GM12878 (cell line): ENCODE data around the gene TMC6. TPM values are rescaled to one million over a fixed set of nuclear protein-coding genes. Genes with fewer than 3 reads are reported as not detected.
A peak's percentile ranks its signal among the peaks of the same experiment; 100 is the strongest.

ENCODE experiments used
- ATAC-seq: fragments of 200-7000 bp; cut with Tn5 transposase; 3 replicates; pipeline ENCODE4 v1.9.1; 2020; ENCODE audit warnings: mild to moderate bottlenecking, moderate library complexity
- BruUV-seq: library from RNA; stranded (reverse); fragments of 400-500 nt; replicated peaks from 2 replicates; lab custom pipeline; 2021; lab: Mats Ljungman, UMichigan
- CTCF ChIA-PET: fragments of 300-600 bp; sonication (Branson Sonifier 250); formaldehyde crosslinking; extraction: SDS; loops from one replicate; lab custom pipeline; 2021; ENCODE audit warnings: inconsistent platforms; lab: Yijun Ruan, JAX
- POLR2A ChIA-PET: fragments of 350-600 bp; formaldehyde crosslinking; extraction: SDS; loops from one replicate; lab custom pipeline; 2021; ENCODE audit warnings: inconsistent platforms; lab: Charles Lee
- RAD21 ChIA-PET: fragments of 300-600 bp; sonication (Branson Sonifier 250); formaldehyde crosslinking; loops from one replicate; lab custom pipeline; 2023; ENCODE audit warnings: antibody characterized with exemption; ENCODE audit not compliant: unreplicated experiment; lab: Charles Lee
- SMC1A ChIA-PET: fragments of 300-600 bp; sonication (Branson Sonifier 250); formaldehyde crosslinking; loops from one replicate; lab custom pipeline; 2023; ENCODE audit not compliant: unreplicated experiment, uncharacterized antibody; lab: Charles Lee
- DNase-seq: peaks from one replicate; pipeline ENCODE4 v3.0.0-alpha.2; 2011; ENCODE audit warnings: low read depth, low spot score
- FAIRE-seq: peaks from 3 replicates; lab custom pipeline; 2011; peaks lifted over from hg19 to GRCh38; lab: Jason Lieb, UNC
- H2AFZ ChIP-seq: 2 replicates; pipeline ENCODE4 v1.6.0; 2011; ENCODE audit warnings: low read depth, low read length, control low read depth; ENCODE audit not compliant: control insufficient read depth
- H3K27ac ChIP-seq: 2 replicates; pipeline ENCODE4 v1.5.1; 2011; ENCODE audit warnings: control low read depth; ENCODE audit not compliant: control insufficient read depth, insufficient read depth
- H3K27me3 ChIP-seq, 2 experiments: replicated peaks in 1 of 2; 2 replicates each; pipeline versions ENCODE4 v1.6.0 to v1.6.1; 2011; ENCODE audit warnings: low read length in 1 of 2; ENCODE audit not compliant: control insufficient read depth in 2 of 2, insufficient read depth in 2 of 2
- H3K36me3 ChIP-seq, 2 experiments: 2 replicates each; pipeline ENCODE4 v1.5.1; 2011; ENCODE audit warnings: low read length in 1 of 2; ENCODE audit not compliant: control insufficient read depth in 2 of 2, insufficient read depth in 2 of 2
- H3K4me1 ChIP-seq: 2 replicates; pipeline ENCODE4 v1.6.1; 2011; ENCODE audit warnings: mild to moderate bottlenecking, low read length, moderate library complexity, mixed read lengths; ENCODE audit not compliant: control insufficient read depth, insufficient read depth
- H3K4me2 ChIP-seq: 2 replicates; pipeline ENCODE4 v1.6.0; 2011; ENCODE audit warnings: control low read depth; ENCODE audit not compliant: control insufficient read depth, insufficient read depth
- H3K4me3 ChIP-seq: fragments of 200-600 bp; sonication (generic); 2 replicates; pipeline ENCODE4 v1.5.1; 2016
- H3K79me2 ChIP-seq: 2 replicates; pipeline ENCODE4 v1.6.0; 2011; ENCODE audit warnings: low read length; ENCODE audit not compliant: control insufficient read depth, insufficient read depth
- H3K9ac ChIP-seq: 2 replicates; pipeline ENCODE4 v1.8.0; 2011; ENCODE audit warnings: low read length, control low read depth, mixed read lengths; ENCODE audit not compliant: control insufficient read depth, insufficient read depth
- H3K9me3 ChIP-seq: replicated peaks from 3 replicates; pipeline ENCODE4 v1.5.1; 2011; ENCODE audit warnings: mild to moderate bottlenecking, low read length; ENCODE audit not compliant: control insufficient read depth, insufficient read depth
- H4K20me1 ChIP-seq: 2 replicates; pipeline ENCODE4 v1.6.0; 2011; ENCODE audit not compliant: control insufficient read depth, insufficient read depth
- CHD4 ChIP-seq: fragments of 200-600 bp; sonication (generic); IDR thresholded peaks from 2 replicates; pipeline ENCODE4 v1.6.1; 2016; ENCODE audit warnings: mild to moderate bottlenecking
- CREM ChIP-seq: IDR thresholded peaks from 2 replicates; pipeline ENCODE4 v1.6.1; 2014; ENCODE audit warnings: antibody characterized with exemption, low read depth
- EZH2 ChIP-seq: IDR thresholded peaks from 2 replicates; pipeline ENCODE4 v1.6.1; 2012; ENCODE audit warnings: low read depth, mild to moderate bottlenecking, control low read depth, inconsistent platforms, low read length, borderline replicate concordance; ENCODE audit not compliant: control insufficient read depth
- FOXK2 ChIP-seq: fragments of 450-650 bp; IDR thresholded peaks from 2 replicates; pipeline ENCODE4 v1.6.1; 2017; ENCODE audit warnings: mild to moderate bottlenecking, moderate library complexity
- FOXM1 ChIP-seq: IDR thresholded peaks from 2 replicates; pipeline ENCODE4 v1.6.1; 2012; ENCODE audit warnings: low read depth, mild to moderate bottlenecking, inconsistent platforms, low read length, moderate library complexity
- IKZF2 ChIP-seq, 2 experiments: fragments of 450-650 bp; IDR thresholded peaks; 2 replicates each; pipeline ENCODE4 v1.6.1; 2017; ENCODE audit warnings: mild to moderate bottlenecking in 2 of 2, moderate library complexity in 2 of 2
- MYB ChIP-seq: fragments of 150-350 bp; IDR thresholded peaks from 2 replicates; pipeline ENCODE4 v1.6.1; 2014; ENCODE audit warnings: mild to moderate bottlenecking, low read depth, low read length, borderline replicate concordance
- NBN ChIP-seq: fragments of 450-650 bp; IDR thresholded peaks from 2 replicates; pipeline ENCODE4 v1.6.1; 2016
- RAD51 ChIP-seq: fragments of 450-650 bp; IDR thresholded peaks from 2 replicates; pipeline ENCODE4 v1.6.1; 2016; ENCODE audit warnings: moderate library complexity, mild to moderate bottlenecking, inconsistent platforms
- RCOR1 ChIP-seq: conservative IDR thresholded peaks from 2 replicates; pipeline ENCODE4 v1.6.1; 2012; ENCODE audit warnings: low read depth, low read length, improper control_type of control experiment
- SRF ChIP-seq, 2 experiments: IDR thresholded peaks; 2 replicates each; pipeline ENCODE4 v1.6.1; 2011; ENCODE audit warnings: low read depth in 2 of 2, low read length in 2 of 2, mild to moderate bottlenecking in 1 of 2, moderate library complexity in 1 of 2
- TCF7 ChIP-seq: IDR thresholded peaks from 2 replicates; pipeline ENCODE4 v1.6.1; 2014; ENCODE audit warnings: antibody characterized with exemption, borderline replicate concordance
- ZNF274 ChIP-seq: IDR thresholded peaks from one replicate; pipeline ENCODE4 v1.8.0; 2011; ENCODE audit not compliant: insufficient read length, insufficient read depth
- ZZZ3 ChIP-seq: IDR thresholded peaks from 2 replicates; pipeline ENCODE4 v1.6.1; 2011; ENCODE audit warnings: low read depth; ENCODE audit not compliant: control insufficient read depth, insufficient read length
- WGBS: methylation state at CpG from one replicate; pipeline ENCODE4 v1.1.6; 2016; ENCODE audit warnings: low lambda C conversion rate; ENCODE audit not compliant: insufficient replicate concordance, insufficient coverage; ENCODE audit errors: missing lambda C conversion rate; 5-methylcytosine and 5-hydroxymethylcytosine counted together
- in situ Hi-C: fragments of 300-500 bp; cut with MboI; formaldehyde crosslinking; loops from 9 replicates; pipeline ENCODE4 v1.14.3; 2018; ENCODE audit warnings: mixed read lengths
- intact Hi-C: fragments of 100-400 bp; cut with micrococcal nuclease; formaldehyde crosslinking; loops from one replicate; pipeline ENCODE4 v1.14.2; 2022; ENCODE audit not compliant: unreplicated experiment
- polyA plus RNA-seq, 11 experiments: library from polyadenylated mRNA; depleted of rRNA in 4 of 11; unstranded in 6 of 11; stranded (reverse) in 5 of 11; fragments of >200 nt; fragmentation: Nextera tagmentation in 4 of 11; fragmentation: Illumina TruSeq in 1 of 11; extraction: Ambion mirVana in 4 of 11; extraction: Trizol in 1 of 11; gene quantifications; 1 replicate in 1 of 11; 2 replicates in 10 of 11; pipeline versions ENCODE4 v1.2.1 to v1.2.3, GENCODE V29; 2011 to 2016; ENCODE audit warnings: inconsistent platforms in 2 of 11, missing spikeins in 2 of 11, low read depth in 1 of 11
- total RNA-seq, 4 experiments: library from RNA; depleted of rRNA in 3 of 4; stranded (reverse); fragments of >200 nt in 3 of 4; fragmentation: Illumina TruSeq in 1 of 4; extraction: Trizol in 1 of 4; gene quantifications; 2 replicates each; pipeline versions ENCODE4 v1.2.1 to v1.2.3, GENCODE V29; 2013 to 2021
- TF ChIP-seq, protein P1 (sequence below): IDR thresholded peaks from 2 replicates; pipeline ENCODE4 v1.6.1; 2011; ENCODE audit warnings: low read depth, mild to moderate bottlenecking, low read length, moderate library complexity, borderline replicate concordance; ENCODE audit errors: extremely low read depth
- TF ChIP-seq, protein P2 (sequence below): fragments of 150-350 bp; IDR thresholded peaks from 2 replicates; pipeline ENCODE4 v1.6.1; 2014; ENCODE audit warnings: mild to moderate bottlenecking, low read depth, low read length
- TF ChIP-seq, protein P3 (sequence below): fragments of 450-650 bp; conservative IDR thresholded peaks from 2 replicates; pipeline ENCODE4 v1.6.1; 2017; ENCODE audit warnings: mild to moderate bottlenecking, moderate library complexity

TMC6 gene
- total and polyA plus RNA-seq, 10 of the 15 experiments (the other 5 are each of a cell fraction or from before 2014, with no cell fraction given): 1.9 to 232 (median 60.6) TPM

DNA sequence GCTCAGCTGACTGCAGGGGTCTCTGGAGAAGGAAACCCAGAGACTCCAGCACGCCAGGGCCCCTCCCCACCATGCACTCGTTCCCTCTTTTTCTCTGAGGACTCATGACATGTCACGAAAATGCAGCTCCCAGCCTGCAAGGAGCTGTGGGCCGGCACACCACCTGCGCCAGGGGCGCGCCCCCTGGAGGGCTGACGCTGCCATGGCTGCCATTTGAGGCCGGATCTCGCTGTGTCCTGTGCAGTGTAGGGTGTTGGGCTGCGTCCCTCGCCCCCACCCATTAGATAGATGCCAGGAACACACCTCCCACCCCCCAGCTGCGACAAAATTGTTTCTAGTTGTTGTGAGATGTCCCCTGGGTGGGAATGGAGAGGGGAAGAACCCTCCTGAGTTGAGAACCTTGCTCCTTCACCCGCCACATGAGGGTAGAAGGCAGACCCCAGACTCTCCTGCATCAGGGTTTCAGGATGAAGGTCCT is 48.0 kb upstream of the TMC6 start:
- BruUV-seq: no TSS peak
- Histone ChIP-seq H4K20me1 (no peaks in the 10 kb centered on the region; the same call in 1 of the 2 replicates), H3K4me1 (peaks cover 59% of the 10 kb centered on the region), H3K4me2 (no peak overlapping the region; the same call in 1 of the 2 replicates), H3K4me3 (no peak overlapping the region), H3K27ac (no peak overlapping the region), H3K9me3 (no peaks in the 10 kb centered on the region), H2AFZ (no peak overlapping the region), H3K36me3 (peaks cover 8 to 28% of the 10 kb centered on the region in 2 experiments; a peak in 3 of 4 replicates), H3K27me3 (no peaks in the 10 kb centered on the region), H3K79me2 (peaks cover 22% of the 10 kb centered on the region), H3K9ac (no peak overlapping the region)
- DNase-seq (no peak), FAIRE-seq (no peak), ATAC-seq (peak; percentile 68)
- ChIA-PET SMC1A (interaction anchor here (0.7 to 7.4 kb wide), 15 partner anchors 9 to 92 kb away, joined by 3 to 51 read pairs (median 7); no protein-coding TSS in a partner anchor), CTCF (interaction anchor here (0.5 to 9.0 kb wide), 29 partner anchors 9 to 489 kb away, joined by 3 to 132 read pairs (median 6); partner anchors contain the start of genes AFMID, BIRC5, TK1 and TMC6), RAD21 (interaction anchor here (0.6 to 8.6 kb wide), 22 partner anchors 10 to 168 kb away, joined by 3 to 83 read pairs (median 5); partner anchors contain the start of genes AFMID, TK1 and TMC8), POLR2A (interaction anchor here (0.5 to 8.7 kb wide), 12 partner anchors 11 to 67 kb away, joined by 3 to 85 read pairs (median 4); partner anchors contain the start of genes AFMID, C17orf99, TK1 and TMC6)
- intact Hi-C loops (loop anchor here (1.0 kb wide), 2 partner anchors 63 to 91 kb away; no protein-coding TSS in a partner anchor), in situ Hi-C loops (loop anchor here (5.0 kb wide), 1 partner anchor 64 kb away; no protein-coding TSS in a partner anchor)
- WGBS: 20% methylated on average over 14 of the region's 14 CpGs
- TF ChIP-seq, protein P1, sequence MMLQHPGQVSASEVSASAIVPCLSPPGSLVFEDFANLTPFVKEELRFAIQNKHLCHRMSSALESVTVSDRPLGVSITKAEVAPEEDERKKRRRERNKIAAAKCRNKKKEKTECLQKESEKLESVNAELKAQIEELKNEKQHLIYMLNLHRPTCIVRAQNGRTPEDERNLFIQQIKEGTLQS: no peak
- TF ChIP-seq CREM (0 out of 2 replicates have a peak, but pooled peaks have one; percentile 30), RAD51 (no peak), FOXK2 (no peak), IKZF2 (IDR thresholded peaks at IDR 0.05) (no peak), FOXM1 (no peak; the same call in 1 of the 2 replicates), RCOR1 (0 out of 2 replicates have a peak, but pooled peaks have one; percentile 57), SRF (IDR thresholded peaks at IDR 0.05; ENCODE audit: low read depth in 2 of 2, low read length in 2 of 2) (no peak), MYB (no peak), NBN (peak; percentile 30; the same call in 1 of the 2 replicates), ZZZ3 (no peak), TCF7 (no peak), EZH2 (no peak), CHD4 (no peak), ZNF274 (no peak)
- TF ChIP-seq, protein P2, sequence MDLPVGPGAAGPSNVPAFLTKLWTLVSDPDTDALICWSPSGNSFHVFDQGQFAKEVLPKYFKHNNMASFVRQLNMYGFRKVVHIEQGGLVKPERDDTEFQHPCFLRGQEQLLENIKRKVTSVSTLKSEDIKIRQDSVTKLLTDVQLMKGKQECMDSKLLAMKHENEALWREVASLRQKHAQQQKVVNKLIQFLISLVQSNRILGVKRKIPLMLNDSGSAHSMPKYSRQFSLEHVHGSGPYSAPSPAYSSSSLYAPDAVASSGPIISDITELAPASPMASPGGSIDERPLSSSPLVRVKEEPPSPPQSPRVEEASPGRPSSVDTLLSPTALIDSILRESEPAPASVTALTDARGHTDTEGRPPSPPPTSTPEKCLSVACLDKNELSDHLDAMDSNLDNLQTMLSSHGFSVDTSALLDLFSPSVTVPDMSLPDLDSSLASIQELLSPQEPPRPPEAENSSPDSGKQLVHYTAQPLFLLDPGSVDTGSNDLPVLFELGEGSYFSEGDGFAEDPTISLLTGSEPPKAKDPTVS: no peak
- TF ChIP-seq, protein P3, sequence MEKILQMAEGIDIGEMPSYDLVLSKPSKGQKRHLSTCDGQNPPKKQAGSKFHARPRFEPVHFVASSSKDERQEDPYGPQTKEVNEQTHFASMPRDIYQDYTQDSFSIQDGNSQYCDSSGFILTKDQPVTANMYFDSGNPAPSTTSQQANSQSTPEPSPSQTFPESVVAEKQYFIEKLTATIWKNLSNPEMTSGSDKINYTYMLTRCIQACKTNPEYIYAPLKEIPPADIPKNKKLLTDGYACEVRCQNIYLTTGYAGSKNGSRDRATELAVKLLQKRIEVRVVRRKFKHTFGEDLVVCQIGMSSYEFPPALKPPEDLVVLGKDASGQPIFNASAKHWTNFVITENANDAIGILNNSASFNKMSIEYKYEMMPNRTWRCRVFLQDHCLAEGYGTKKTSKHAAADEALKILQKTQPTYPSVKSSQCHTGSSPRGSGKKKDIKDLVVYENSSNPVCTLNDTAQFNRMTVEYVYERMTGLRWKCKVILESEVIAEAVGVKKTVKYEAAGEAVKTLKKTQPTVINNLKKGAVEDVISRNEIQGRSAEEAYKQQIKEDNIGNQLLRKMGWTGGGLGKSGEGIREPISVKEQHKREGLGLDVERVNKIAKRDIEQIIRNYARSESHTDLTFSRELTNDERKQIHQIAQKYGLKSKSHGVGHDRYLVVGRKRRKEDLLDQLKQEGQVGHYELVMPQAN: no peak; the same call in 1 of the 2 replicates
